MG63 (cell line): ENCODE measurements around the gene PTGIS. TPM values are rescaled to one million over a fixed set of nuclear protein-coding genes. Genes with fewer than 3 reads are reported as not detected.
A peak's percentile ranks its signal among the peaks of the same experiment; 100 is the strongest.

Experiments
- DNase-seq: peaks from one replicate; pipeline ENCODE4 v3.0.0-alpha.2; 2020
- H3K27me3 ChIP-seq: fragments of 250-450 bp; sonication (Bioruptor Pico); 2 replicates; pipeline ENCODE4 v1.5.1; 2020; ENCODE audit warnings: mild to moderate bottlenecking, moderate library complexity
- H3K36me3 ChIP-seq: fragments of 250-450 bp; sonication (Bioruptor Pico); 2 replicates; pipeline ENCODE4 v1.5.1; 2020; ENCODE audit warnings: mild to moderate bottlenecking, moderate library complexity
- H3K4me3 ChIP-seq: fragments of 250-450 bp; sonication (Bioruptor Pico); 2 replicates; pipeline ENCODE4 v1.5.1; 2020; ENCODE audit warnings: mild to moderate bottlenecking, moderate library complexity
- H3K9me3 ChIP-seq: fragments of 250-450 bp; sonication (Bioruptor Pico); 2 replicates; pipeline ENCODE4 v1.5.1; 2020; ENCODE audit warnings: mild to moderate bottlenecking, moderate library complexity
- total RNA-seq: library from RNA; depleted of rRNA; stranded (reverse); fragments of >200 nt; shearing (Covaris generic); gene quantifications from 2 replicates; pipeline ENCODE4 v1.2.3, GENCODE V29; 2014; ENCODE audit warnings: low replicate concordance

Gene PTGIS
- total RNA-seq, 1 experiment from 2014 or later, result 6.2 TPM

DNA sequence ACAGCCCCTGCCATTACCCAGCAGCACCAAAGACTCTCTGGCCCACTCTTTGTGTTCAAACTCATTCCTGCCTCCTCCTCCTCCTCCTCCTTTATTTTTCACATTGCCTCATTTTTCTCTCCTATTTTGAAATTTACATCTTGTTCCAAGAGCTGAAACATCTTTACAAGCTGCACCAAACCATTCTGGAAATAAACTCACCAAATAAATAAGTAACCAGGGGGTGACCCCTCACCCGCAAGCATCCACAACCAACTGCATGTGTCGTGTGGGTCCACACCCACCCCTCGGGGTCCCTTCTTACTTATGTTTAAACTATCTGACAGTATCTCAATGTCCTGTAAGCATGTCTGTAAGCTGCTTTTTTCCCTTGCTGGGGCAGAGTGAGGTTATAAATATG, 86.8 kb downstream of the PTGIS start:
- no peak for DNase-seq
- H3K4me3 ChIP-seq, result no peak overlapping the region
- no peaks in the 10 kb centered on the region for H3K27me3 ChIP-seq
- H3K9me3 ChIP-seq, result no peaks in the 10 kb centered on the region
- H3K36me3 ChIP-seq, result peaks cover 60% of the 10 kb centered on the region

GRCh38 chr20:49480236-49480635, 87.7 kb downstream of the PTGIS start:
- no peak overlapping the region for H3K4me3 ChIP-seq
- no peaks in the 10 kb centered on the region for H3K9me3 ChIP-seq
- H3K27me3 ChIP-seq, result no peaks in the 10 kb centered on the region
- DNase-seq, result peak; percentile 62
- peaks cover 69% of the 10 kb centered on the region for H3K36me3 ChIP-seq

DNA sequence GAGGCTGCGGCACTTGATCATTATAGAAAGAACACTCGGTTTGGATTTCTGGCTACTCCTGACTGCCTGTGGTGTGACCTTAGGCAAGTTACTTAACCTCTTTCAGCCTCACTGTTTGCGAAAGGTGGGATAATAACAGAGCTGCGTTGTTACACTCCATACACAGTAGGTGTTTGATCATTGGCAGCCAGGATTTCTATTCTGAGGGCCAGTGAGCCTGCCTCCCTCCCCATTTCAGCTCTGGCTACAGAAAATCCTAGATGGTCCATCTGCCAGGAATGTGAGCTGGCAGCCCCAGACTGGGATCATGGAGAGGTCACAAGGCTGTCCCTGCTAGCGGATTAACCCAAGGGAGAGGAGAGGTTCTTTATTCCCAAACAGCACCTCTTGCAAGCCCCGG, 88.2 kb downstream of the PTGIS start:
- Histone ChIP-seq H3K36me3 (peaks cover 71% of the 10 kb centered on the region), H3K4me3 (no peak overlapping the region), H3K27me3 (no peaks in the 10 kb centered on the region), H3K9me3 (no peaks in the 10 kb centered on the region)
- DNase-seq, result peak; percentile 84

- Histone ChIP-seq H3K36me3 (peaks cover 77% of the 10 kb centered on the region), H3K4me3 (no peak overlapping the region), H3K27me3 (no peaks in the 10 kb centered on the region), H3K9me3 (no peaks in the 10 kb centered on the region)
- no peak for DNase-seq
Observed at GRCh38 chr20:49478754-49479689, 88.9 kb downstream of the PTGIS start.

DNA sequence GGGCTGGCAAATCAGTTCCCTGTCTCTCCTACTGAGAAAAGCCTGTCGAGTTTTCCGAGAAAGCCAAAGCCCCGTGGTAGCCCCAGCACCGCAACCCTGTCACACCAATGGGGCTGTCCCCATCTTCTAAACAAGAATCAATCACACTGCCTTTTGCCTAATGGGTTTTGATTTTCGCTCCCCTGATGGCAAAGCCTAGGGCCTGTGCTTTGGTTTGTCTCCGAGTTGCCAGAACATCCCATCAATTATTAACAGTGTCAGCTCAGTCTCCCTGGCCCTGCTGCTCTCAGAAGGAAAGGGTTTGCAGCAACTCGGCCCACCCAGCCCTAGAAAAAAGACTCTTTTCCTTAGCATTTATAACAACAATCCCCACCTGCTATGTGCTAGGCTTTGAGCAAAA, 89.7 kb downstream of the PTGIS start:
- H3K9me3 ChIP-seq, result no peaks in the 10 kb centered on the region
- H3K27me3 ChIP-seq, result no peaks in the 10 kb centered on the region
- H3K4me3 ChIP-seq, result no peak overlapping the region
- DNase-seq, result no peak
- peaks cover 84% of the 10 kb centered on the region for H3K36me3 ChIP-seq

- Histone ChIP-seq H3K36me3 (peaks cover 90% of the 10 kb centered on the region), H3K9me3 (no peaks in the 10 kb centered on the region), H3K4me3 (no peak overlapping the region), H3K27me3 (no peaks in the 10 kb centered on the region)
- no peak for DNase-seq
Observed at GRCh38 chr20:49477200-49477599, 90.7 kb downstream of the PTGIS start.

- DNase-seq, result no peak
Observed at GRCh38 chr20:49476016-49476355, 92.0 kb downstream of the PTGIS start.

DNA sequence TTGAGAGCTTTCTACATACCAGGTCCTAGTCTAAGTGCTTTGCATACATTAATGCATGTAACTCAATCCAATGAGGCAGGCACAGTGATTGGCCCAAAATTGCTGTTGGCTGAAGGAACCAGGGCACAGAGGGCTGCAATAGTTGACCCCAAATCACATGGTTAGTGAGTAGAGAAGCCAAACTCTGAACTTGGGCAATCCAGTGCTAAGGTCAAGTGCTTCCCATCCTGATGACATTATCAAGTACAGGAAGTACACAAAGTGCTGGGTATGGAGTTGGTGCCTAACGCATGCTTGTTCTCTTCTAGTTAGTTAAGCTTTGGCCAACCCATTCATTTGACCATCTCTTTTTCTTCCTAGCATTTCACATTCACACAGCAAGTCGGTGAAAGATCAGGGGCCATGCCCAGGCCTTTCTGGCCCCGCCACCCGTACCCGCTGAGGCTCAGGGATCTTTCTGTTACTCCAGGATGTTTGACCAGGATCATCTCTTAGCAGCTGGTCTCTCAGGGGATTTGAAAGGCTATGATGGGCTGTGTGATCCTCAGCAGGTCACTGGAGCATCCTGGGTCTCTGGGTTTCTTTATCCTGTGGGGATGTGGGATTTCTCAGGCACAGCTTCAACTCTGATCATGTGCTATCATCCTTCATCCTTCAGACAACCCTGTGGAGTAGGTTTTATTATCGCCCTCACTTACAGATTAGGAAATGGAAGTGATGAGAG, 92.5 kb downstream of the PTGIS start:
- H3K9me3 ChIP-seq, result no peaks in the 10 kb centered on the region
- H3K36me3 ChIP-seq, result peaks cover 89% of the 10 kb centered on the region
- no peaks in the 10 kb centered on the region for H3K27me3 ChIP-seq
- H3K4me3 ChIP-seq, result no peak overlapping the region
- no peak for DNase-seq

More at GRCh38 chr20:49476016-49476355, 92.0 kb downstream of the PTGIS start:
- Histone ChIP-seq H3K4me3 (no peak overlapping the region), H3K27me3 (no peaks in the 10 kb centered on the region), H3K36me3 (peaks cover 89% of the 10 kb centered on the region), H3K9me3 (no peaks in the 10 kb centered on the region)

GRCh38 chr20:49471397-49471796, 96.5 kb downstream of the PTGIS start:
- Histone ChIP-seq H3K36me3 (peaks cover 79% of the 10 kb centered on the region), H3K4me3 (no peak overlapping the region), H3K9me3 (no peaks in the 10 kb centered on the region), H3K27me3 (no peaks in the 10 kb centered on the region)
- no peak for DNase-seq

DNA sequence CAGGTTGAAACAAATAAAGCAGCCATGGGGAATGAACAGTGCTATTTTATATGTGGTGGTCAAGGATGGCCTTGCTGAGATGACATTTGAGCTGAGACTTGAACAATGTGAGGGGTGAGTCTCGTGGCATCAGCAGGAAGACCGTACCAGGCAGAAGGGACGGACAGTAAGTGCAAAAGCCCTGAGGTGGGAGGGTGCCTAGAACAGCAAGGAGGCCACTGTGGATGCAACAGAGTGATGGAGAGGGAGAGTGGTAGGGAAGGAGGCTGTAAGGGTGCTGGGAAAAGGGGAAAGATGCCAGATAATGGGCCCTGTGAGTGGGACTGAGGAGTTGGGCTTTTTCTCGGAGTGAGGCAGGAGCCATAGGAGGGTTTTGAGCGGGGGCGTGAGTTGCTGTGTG, 97.0 kb downstream of the PTGIS start:
- Histone ChIP-seq H3K36me3 (peaks cover 75% of the 10 kb centered on the region), H3K4me3 (no peak overlapping the region), H3K9me3 (no peaks in the 10 kb centered on the region), H3K27me3 (no peaks in the 10 kb centered on the region)
- DNase-seq, result no peak

DNA sequence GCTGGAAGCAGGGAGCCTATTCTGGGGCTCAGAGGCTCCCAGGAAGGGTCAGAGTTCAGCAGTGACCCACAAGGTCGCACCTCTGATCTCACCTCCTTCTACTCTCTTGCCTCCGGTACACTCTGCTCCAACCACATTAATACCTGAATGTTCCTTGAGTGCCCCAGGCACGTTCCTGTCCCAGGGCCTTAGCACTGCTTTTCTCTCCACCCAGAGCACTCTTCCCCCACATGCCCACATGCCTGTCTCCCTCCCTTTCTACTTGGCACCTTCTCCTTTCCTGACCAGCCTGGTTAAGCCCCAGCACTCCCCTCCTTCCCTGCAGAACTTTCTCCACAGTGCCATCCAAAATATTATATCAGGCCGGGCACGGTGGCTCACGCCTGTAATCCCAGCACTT, 98.9 kb downstream of the PTGIS start:
- no peak for DNase-seq
- Histone ChIP-seq H3K27me3 (no peaks in the 10 kb centered on the region), H3K36me3 (peaks cover 64% of the 10 kb centered on the region)

DNA sequence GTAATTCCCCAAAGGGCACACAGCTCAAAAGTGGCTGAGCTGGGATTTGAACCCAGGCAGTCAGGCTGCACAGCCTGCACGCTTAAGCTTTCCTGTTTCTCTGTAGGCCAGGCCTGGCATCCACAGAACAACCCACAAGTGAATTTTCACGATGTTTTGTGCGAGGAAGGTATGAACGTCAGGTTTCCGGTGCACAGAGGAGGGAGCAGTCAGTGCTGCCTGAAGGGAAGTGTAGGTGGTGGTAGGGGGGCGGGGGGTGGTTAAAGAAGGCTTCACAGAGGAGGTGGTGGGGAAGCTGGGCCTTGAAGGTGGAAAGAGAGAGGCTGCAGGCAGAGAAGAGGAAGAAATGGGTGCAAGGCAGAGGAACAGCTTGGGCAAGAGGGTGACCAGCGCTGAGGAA, 99.5 kb downstream of the PTGIS start:
- no peaks in the 10 kb centered on the region for H3K27me3 ChIP-seq
- H3K36me3 ChIP-seq, result peaks cover 58% of the 10 kb centered on the region
- no peak for DNase-seq
- H3K9me3 ChIP-seq, result no peaks in the 10 kb centered on the region
- no peak overlapping the region for H3K4me3 ChIP-seq

More for the DNA sequence above, 98.9 kb downstream of the PTGIS start:
- Histone ChIP-seq H3K9me3 (no peaks in the 10 kb centered on the region), H3K4me3 (no peak overlapping the region)

DNA sequence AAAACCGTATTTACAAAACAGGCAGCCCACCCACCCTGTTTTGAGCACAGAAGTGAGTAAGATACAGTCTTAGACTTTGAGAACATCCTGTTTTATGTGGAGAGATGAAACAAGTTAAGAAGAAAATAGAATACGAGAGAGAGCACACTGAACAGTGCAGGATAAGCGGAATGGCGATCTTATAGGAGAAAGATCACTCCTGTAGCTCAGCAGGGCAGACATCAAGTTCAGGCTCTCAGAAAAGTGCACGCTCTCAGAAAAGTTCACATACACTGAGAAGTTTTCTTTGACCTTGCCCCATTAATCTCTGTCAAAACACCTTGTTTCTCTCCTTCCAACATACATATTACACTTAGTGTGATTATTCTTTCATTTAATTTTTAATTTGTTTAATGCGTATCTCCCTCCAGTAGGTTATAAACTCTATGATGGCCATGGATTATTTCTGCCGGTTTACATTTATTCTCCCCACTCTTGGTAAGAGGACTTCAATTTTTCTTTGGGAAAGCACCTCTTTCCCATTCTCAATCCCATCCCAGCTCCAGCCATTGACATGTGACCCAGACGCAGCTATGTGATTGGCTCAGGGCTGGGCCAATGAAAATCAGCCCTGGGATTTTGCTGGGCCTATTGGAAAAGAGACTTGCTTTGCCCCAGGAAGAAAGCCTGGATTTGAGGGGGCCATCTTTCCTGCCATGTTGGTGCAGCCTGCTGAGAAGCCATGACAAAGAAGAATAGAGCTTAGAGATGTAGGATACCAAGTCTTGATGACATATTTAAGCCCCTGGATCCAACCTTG, 101.6 kb downstream of the PTGIS start:
- H3K4me3 ChIP-seq, result no peak overlapping the region
- peaks cover 43% of the 10 kb centered on the region for H3K36me3 ChIP-seq
- no peak for DNase-seq
- H3K9me3 ChIP-seq, result no peaks in the 10 kb centered on the region
- H3K27me3 ChIP-seq, result no peaks in the 10 kb centered on the region

DNA sequence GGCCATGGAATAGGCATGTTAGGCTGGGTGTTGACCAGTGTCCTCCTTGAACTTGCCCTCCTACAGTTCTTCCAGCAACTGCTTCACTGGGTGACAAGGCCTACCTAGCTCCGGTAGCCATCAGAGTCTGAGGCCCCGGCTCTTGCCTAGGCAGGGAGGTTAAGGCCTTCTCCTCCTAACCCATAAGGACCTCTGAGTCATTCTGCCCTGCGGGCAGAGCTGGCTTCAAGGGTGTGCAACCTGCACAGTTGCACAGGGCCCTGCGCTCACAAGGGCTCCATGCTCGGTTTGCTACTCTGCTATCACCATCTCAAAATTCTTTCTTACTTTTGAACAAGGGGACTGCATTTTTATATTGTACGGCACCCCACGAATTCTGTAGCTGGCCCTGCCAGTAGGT, 103.4 kb downstream of the PTGIS start:
- DNase-seq, result no peak
- H3K9me3 ChIP-seq, result no peaks in the 10 kb centered on the region
- H3K27me3 ChIP-seq, result no peaks in the 10 kb centered on the region
- peaks cover 39% of the 10 kb centered on the region for H3K36me3 ChIP-seq
- H3K4me3 ChIP-seq, result no peak overlapping the region

GRCh38 chr20:49462626-49463025, 105.3 kb downstream of the PTGIS start:
- peak; percentile 62 for DNase-seq
- Histone ChIP-seq H3K4me3 (no peak overlapping the region), H3K36me3 (peaks cover 49% of the 10 kb centered on the region), H3K9me3 (no peaks in the 10 kb centered on the region), H3K27me3 (no peaks in the 10 kb centered on the region)

DNA sequence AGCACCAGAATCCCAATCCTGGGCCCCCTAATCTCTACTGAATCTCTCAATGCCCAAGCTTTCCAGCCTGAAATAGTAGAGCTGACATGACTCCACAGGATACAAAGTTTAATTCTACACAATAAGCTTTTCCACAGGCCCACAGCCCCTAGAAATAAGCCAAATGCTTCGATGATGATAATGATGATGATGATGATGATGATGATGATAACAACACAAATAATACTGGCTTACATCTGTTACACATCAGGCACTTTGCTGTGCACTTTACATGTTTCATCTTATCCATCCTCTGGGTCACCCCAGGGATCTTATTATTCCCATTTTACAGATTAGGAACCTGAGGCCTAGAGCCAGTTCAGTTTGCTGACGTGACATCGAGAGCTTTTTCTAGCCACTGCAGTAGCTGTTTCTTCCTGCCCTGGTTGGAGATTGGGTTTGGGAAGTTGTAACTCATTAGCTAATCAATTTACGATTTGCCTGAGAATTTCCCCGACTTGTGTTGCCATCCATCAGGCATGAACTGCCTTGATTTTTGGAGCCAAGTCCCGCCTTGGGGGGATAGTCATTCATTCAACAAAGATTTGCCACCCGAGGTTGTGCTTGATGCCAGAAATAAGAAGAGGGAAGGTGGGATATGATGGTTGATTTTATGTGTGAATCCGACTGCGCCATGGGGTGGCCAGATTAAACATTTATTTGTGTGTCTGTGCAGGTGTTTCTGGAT, 105.9 kb downstream of the PTGIS start:
- no peak overlapping the region for H3K4me3 ChIP-seq
- no peaks in the 10 kb centered on the region for H3K9me3 ChIP-seq
- DNase-seq, result no peak
- peaks cover 47% of the 10 kb centered on the region for H3K36me3 ChIP-seq
- no peaks in the 10 kb centered on the region for H3K27me3 ChIP-seq
